IMR-90 (cell line): Measurements from ENCODE around the gene TENM4. TPM values are rescaled to one million over a fixed set of nuclear protein-coding genes. Genes with fewer than 3 reads are reported as not detected.

Experiments used
- ATAC-seq: fragments of 200-7000 bp; cut with Tn5 transposase; 2 replicates; pipeline ENCODE4 v1.9.1; 2020; ENCODE audit warnings: low read depth, mild to moderate bottlenecking, moderate library complexity
- BruUV-seq: library from RNA; stranded (reverse); fragments of 400-500 nt; replicated peaks from 2 replicates; lab custom pipeline; 2021; lab: Mats Ljungman, UMichigan
- CTCF ChIA-PET: fragments of 300-600 bp; formaldehyde crosslinking; extraction: SDS; loops from one replicate; lab custom pipeline; 2021; ENCODE audit warnings: antibody characterized with exemption; lab: Yijun Ruan, JAX
- POLR2A ChIA-PET: fragments of 300-600 bp; sonication (Branson Sonifier 250); formaldehyde crosslinking; loops from one replicate; lab custom pipeline; 2022; ENCODE audit warnings: antibody characterized with exemption; ENCODE audit not compliant: unreplicated experiment; lab: Charles Lee
- DNase-seq: peaks from one replicate; pipeline ENCODE4 v3.0.0; 2013
- H2AFZ ChIP-seq: replicated peaks from 2 replicates; pipeline ENCODE3; 2013; ENCODE audit warnings: low read length, mild to moderate bottlenecking; ENCODE audit not compliant: poor library complexity
- H2AK5ac ChIP-seq: 2 replicates; pipeline ENCODE4 v1.6.1; 2013; ENCODE audit warnings: low read depth, low read length, inconsistent platforms
- H2AK9ac ChIP-seq: replicated peaks from 2 replicates; pipeline ENCODE3; 2013; ENCODE audit warnings: mild to moderate bottlenecking, low read depth, low read length, moderate library complexity; ENCODE audit not compliant: poor library complexity
- H2BK120ac ChIP-seq: 2 replicates; pipeline ENCODE4 v1.6.1; 2013; ENCODE audit warnings: low read depth, low read length, inconsistent platforms
- H2BK15ac ChIP-seq: 3 replicates; pipeline ENCODE4 v1.6.1; 2013; ENCODE audit warnings: low read depth, low read length, inconsistent platforms
- H2BK20ac ChIP-seq: 2 replicates; pipeline ENCODE4 v1.6.1; 2013; ENCODE audit warnings: low read depth, mild to moderate bottlenecking, inconsistent platforms, low read length, moderate library complexity
- H2BK5ac ChIP-seq: 2 replicates; pipeline ENCODE4 v1.6.1; 2013; ENCODE audit warnings: mild to moderate bottlenecking, low read depth, low read length, inconsistent platforms; ENCODE audit not compliant: poor library complexity, severe bottlenecking
- H3K14ac ChIP-seq: replicated peaks from 2 replicates; pipeline ENCODE4 v1.6.1; 2013; ENCODE audit warnings: low read depth, low read length, inconsistent platforms
- H3K18ac ChIP-seq: 2 replicates; pipeline ENCODE4 v1.6.1; 2013; ENCODE audit warnings: low read depth, low read length, control low read depth
- H3K23ac ChIP-seq: 2 replicates; pipeline ENCODE4 v1.6.1; 2013; ENCODE audit warnings: low read depth, low read length, inconsistent platforms
- H3K27ac ChIP-seq: 2 replicates; pipeline ENCODE4 v1.5.1; 2013; ENCODE audit warnings: mild to moderate bottlenecking, control low read depth, low read length; ENCODE audit not compliant: insufficient read depth
- H3K27me3 ChIP-seq: 2 replicates; pipeline ENCODE4 v1.6.1; 2013; ENCODE audit warnings: low read length; ENCODE audit not compliant: control insufficient read depth, insufficient read depth
- H3K36me3 ChIP-seq: 2 replicates; pipeline ENCODE4 v1.6.1; 2013; ENCODE audit warnings: low read length, mixed read lengths; ENCODE audit not compliant: control insufficient read depth, insufficient read depth
- H3K4ac ChIP-seq: 2 replicates; pipeline ENCODE4 v1.6.1; 2013; ENCODE audit warnings: low read depth, low read length, inconsistent platforms
- H3K4me1 ChIP-seq: 2 replicates; pipeline ENCODE4 v1.6.1; 2013; ENCODE audit warnings: low read length, mixed read lengths; ENCODE audit not compliant: control insufficient read depth, insufficient read depth
- H3K4me2 ChIP-seq: 2 replicates; pipeline ENCODE4 v1.6.1; 2013; ENCODE audit warnings: low read depth, mild to moderate bottlenecking, control low read depth, low read length, moderate library complexity
- H3K4me3 ChIP-seq: 2 replicates; pipeline ENCODE4 v1.5.1; 2013; ENCODE audit warnings: low read depth, mild to moderate bottlenecking, control low read depth, low read length, moderate library complexity; ENCODE audit not compliant: insufficient read depth
- H3K56ac ChIP-seq: 2 replicates; pipeline ENCODE4 v1.6.1; 2013; ENCODE audit warnings: low read length, inconsistent platforms; ENCODE audit not compliant: insufficient read depth; ENCODE audit errors: extremely low read depth
- H3K79me1 ChIP-seq, 2 experiments: 2 replicates each; pipeline ENCODE4 v1.6.1; 2013; ENCODE audit warnings: low read length in 2 of 2, inconsistent platforms in 1 of 2, low read depth in 1 of 2
- H3K9ac ChIP-seq: 2 replicates; pipeline ENCODE4 v1.6.1; 2013; ENCODE audit warnings: low read depth, low read length, control low read depth
- H3K9me1 ChIP-seq: 2 replicates; pipeline ENCODE4 v1.6.1; 2013; ENCODE audit warnings: low read length, inconsistent platforms; ENCODE audit not compliant: insufficient read depth
- H3K9me3 ChIP-seq: 2 replicates; pipeline ENCODE4 v1.6.1; 2013; ENCODE audit warnings: low read length; ENCODE audit not compliant: control insufficient read depth, insufficient read depth
- H4K20me1 ChIP-seq: 2 replicates; pipeline ENCODE4 v1.6.1; 2013; ENCODE audit warnings: low read length, inconsistent platforms; ENCODE audit not compliant: insufficient read depth
- H4K5ac ChIP-seq: 2 replicates; pipeline ENCODE4 v1.6.1; 2013; ENCODE audit warnings: mild to moderate bottlenecking, low read depth, low read length, control low read depth
- H4K8ac ChIP-seq, 2 experiments: 2 replicates each; pipeline ENCODE4 v1.6.1; 2013; ENCODE audit warnings: low read depth in 2 of 2, low read length in 2 of 2, control low read depth in 1 of 2, inconsistent platforms in 1 of 2
- H4K91ac ChIP-seq: 2 replicates; pipeline ENCODE4 v1.6.1; 2013; ENCODE audit warnings: low read depth, low read length, inconsistent platforms; ENCODE audit not compliant: insufficient read depth
- CHD1 ChIP-seq: IDR thresholded peaks from 2 replicates; pipeline ENCODE4 v1.6.1; 2012; ENCODE audit warnings: low read depth, low read length, improper control_type of control experiment
- ELK1 ChIP-seq: fragments of 150-350 bp; IDR thresholded peaks from 2 replicates; pipeline ENCODE4 v1.6.1; 2016; ENCODE audit warnings: low read depth, mild to moderate bottlenecking, low read length, moderate library complexity, borderline replicate concordance
- FOS ChIP-seq: fragments of 150-350 bp; IDR thresholded peaks from 2 replicates; pipeline ENCODE4 v1.6.1; 2016; ENCODE audit warnings: low read depth, low read length
- MAZ ChIP-seq: IDR thresholded peaks from 2 replicates; pipeline ENCODE4 v1.6.1; 2012; ENCODE audit warnings: low read depth, mild to moderate bottlenecking, low read length, improper control_type of control experiment, moderate library complexity, borderline replicate concordance
- MXI1 ChIP-seq: IDR thresholded peaks from 2 replicates; pipeline ENCODE4 v1.6.1; 2012; ENCODE audit warnings: low read depth, mild to moderate bottlenecking, low read length, moderate library complexity, borderline replicate concordance
- POLR2A ChIP-seq: IDR thresholded peaks from 2 replicates; pipeline ENCODE4 v1.6.1; 2012; ENCODE audit warnings: mild to moderate bottlenecking, low read depth, low read length
- RAD21 ChIP-seq: IDR thresholded peaks from 2 replicates; pipeline ENCODE4 v1.6.1; 2012; ENCODE audit warnings: low read length, improper control_type of control experiment
- RFX5 ChIP-seq: IDR thresholded peaks from 2 replicates; pipeline ENCODE4 v1.8.0; 2012; ENCODE audit warnings: low read depth, mild to moderate bottlenecking, low read length, moderate library complexity
- SMC3 ChIP-seq: fragments of 150-350 bp; IDR thresholded peaks from 2 replicates; pipeline ENCODE4 v1.6.1; 2016; ENCODE audit warnings: low read depth, mild to moderate bottlenecking, antibody characterized with exemption, low read length, moderate library complexity
- USF2 ChIP-seq: fragments of 150-350 bp; IDR thresholded peaks from 2 replicates; pipeline ENCODE4 v1.6.1; 2017; ENCODE audit warnings: mild to moderate bottlenecking, antibody characterized with exemption, low read length, low read depth
- WGBS, 2 experiments: methylation state at CpG; one replicate each; pipeline versions ENCODE4 v1.1.5 to v1.1.7; 2013; ENCODE audit warnings: missing lambda C conversion rate in 2 of 2; ENCODE audit not compliant: insufficient read length in 1 of 2; ENCODE audit errors: extremely low coverage in 2 of 2; 5-methylcytosine and 5-hydroxymethylcytosine counted together
- dilution Hi-C: fragments of 300-500 bp; cut with HindIII; formaldehyde crosslinking; loops from one replicate; pipeline ENCODE4 v1.14.3; 2018; ENCODE audit warnings: low sequenced_read_pairs; ENCODE audit not compliant: unreplicated experiment
- in situ Hi-C: fragments of 300-500 bp; cut with MboI; formaldehyde crosslinking; loops from 3 replicates; pipeline ENCODE4 v1.14.3; 2019; ENCODE audit warnings: low sequenced_read_pairs, inconsistent platforms, mixed read lengths
- intact Hi-C: fragments of 100-400 bp; cut with micrococcal nuclease; formaldehyde crosslinking; loops from 2 replicates; pipeline ENCODE4 v1.10.0; 2022
- polyA plus RNA-seq, 3 experiments: library from polyadenylated mRNA; depleted of rRNA; stranded (reverse); fragments of >200 nt; gene quantifications; 2 replicates each; pipeline ENCODE4 v1.2.3, GENCODE V29; 2012; ENCODE audit warnings: low replicate concordance in 1 of 3
- total RNA-seq: library from RNA; depleted of rRNA; stranded (reverse); fragments of >200 nt; gene quantifications from 2 replicates; pipeline ENCODE4 v1.2.3, GENCODE V29; 2012

TENM4 gene
- total and polyA plus RNA-seq, 2 of the 4 experiments (the other 2 are of a cell fraction) = 7.4 to 9.0 TPM

DNA sequence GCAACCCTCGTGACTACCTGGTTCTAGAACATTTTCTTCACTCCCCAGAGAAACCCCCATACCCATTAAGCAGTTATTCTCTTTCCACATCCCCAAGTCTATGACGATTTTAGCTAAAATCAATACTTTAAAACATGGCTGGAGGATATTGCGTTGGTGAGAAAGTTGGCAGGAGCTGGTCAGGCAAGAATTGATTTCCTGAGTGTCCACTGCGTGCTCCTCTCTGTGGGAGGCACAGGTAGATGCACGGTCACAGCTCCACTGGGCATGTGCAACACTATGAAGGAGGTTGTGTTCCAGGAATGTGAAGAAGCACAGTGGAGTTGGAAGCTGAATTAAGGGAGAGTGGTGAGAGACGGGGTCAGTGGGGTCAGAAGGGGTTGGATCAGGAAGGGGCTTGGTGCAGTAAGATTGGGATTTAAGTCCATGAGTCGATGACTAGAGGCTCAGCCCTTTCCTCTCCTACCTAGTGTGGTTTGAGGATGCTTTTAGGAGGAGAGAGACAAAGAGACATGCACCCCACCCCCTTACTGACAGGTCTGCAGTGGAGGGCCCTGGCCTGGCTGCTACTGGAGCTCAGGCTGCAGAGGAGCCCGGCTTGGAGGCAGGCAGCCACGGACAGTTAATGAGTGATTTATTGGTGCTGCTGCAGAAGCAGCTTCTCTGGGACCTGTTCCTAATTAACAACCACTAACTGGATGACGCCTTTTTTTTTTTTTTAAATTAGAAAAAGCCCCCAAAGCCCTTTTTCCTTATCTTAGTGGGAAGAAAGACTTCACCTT, 395.6 kb downstream of the TENM4 start:
- Histone ChIP-seq H2AK9ac (no peak overlapping the region), H3K9me1 (peaks cover 3% of the 10 kb centered on the region; the same call in 1 of the 2 replicates), H3K27me3 (no peaks in the 10 kb centered on the region), H3K36me3 (no peaks in the 10 kb centered on the region; the same call in 1 of the 2 replicates), H2AFZ (no peak overlapping the region), H3K18ac (no peak overlapping the region), H3K4me1 (peaks cover 17% of the 10 kb centered on the region; the same call in 1 of the 2 replicates), H4K8ac (no peak overlapping the region), H4K5ac (no peak overlapping the region), H3K27ac (no peak overlapping the region), H3K4me3 (no peak overlapping the region), H3K79me1 (no peaks in the 10 kb centered on the region), H3K56ac (no peak overlapping the region), H3K9ac (no peak overlapping the region), H3K14ac (no peak overlapping the region), H2BK20ac (no peak overlapping the region), H2BK120ac (no peak overlapping the region), H4K91ac (no peak overlapping the region), H2BK5ac (no peak overlapping the region), H3K23ac (no peak overlapping the region), H2BK15ac (no peak overlapping the region), H2AK5ac (no peak overlapping the region), H3K4ac (no peak overlapping the region), H4K20me1 (no peaks in the 10 kb centered on the region), H3K4me2 (no peak overlapping the region), H3K9me3 (peaks cover 5% of the 10 kb centered on the region)
- ATAC-seq (no peak), DNase-seq (no peak)
- WGBS, 2 experiments = 100% methylated on average over 2 of the region's 10 CpGs; no CpG with 5 or more reads in 1 of the 2 experiments
- intact Hi-C loops (no loop called here), in situ Hi-C loops (no loop called here), dilution Hi-C loops (no loop called here)
- POLR2A ChIA-PET = no interaction called here
- TF ChIP-seq CHD1 (no peak), SMC3 (no peak), RAD21 (no peak), USF2 (no peak), ELK1 (no peak), RFX5 (no peak), MAZ (no peak), FOS (no peak), MXI1 (no peak), POLR2A (no peak)
- no TSS peak for BruUV-seq
- CTCF ChIA-PET = no interaction called here
